Putamen (tissue), 1 donor: ENCODE data around the gene SSBP2.
A peak's percentile ranks its signal among the peaks of the same experiment; 100 is the strongest.

Experiments
- DNase-seq: peaks from one replicate; pipeline ENCODE4 v3.0.0-alpha.2; 2016; ENCODE audit warnings: low spot score

Gene SSBP2

GRCh38 chr5:81590498-81591384 lies 160.2 kb downstream of the SSBP2 start:
- DNase-seq, result no peak

DNA sequence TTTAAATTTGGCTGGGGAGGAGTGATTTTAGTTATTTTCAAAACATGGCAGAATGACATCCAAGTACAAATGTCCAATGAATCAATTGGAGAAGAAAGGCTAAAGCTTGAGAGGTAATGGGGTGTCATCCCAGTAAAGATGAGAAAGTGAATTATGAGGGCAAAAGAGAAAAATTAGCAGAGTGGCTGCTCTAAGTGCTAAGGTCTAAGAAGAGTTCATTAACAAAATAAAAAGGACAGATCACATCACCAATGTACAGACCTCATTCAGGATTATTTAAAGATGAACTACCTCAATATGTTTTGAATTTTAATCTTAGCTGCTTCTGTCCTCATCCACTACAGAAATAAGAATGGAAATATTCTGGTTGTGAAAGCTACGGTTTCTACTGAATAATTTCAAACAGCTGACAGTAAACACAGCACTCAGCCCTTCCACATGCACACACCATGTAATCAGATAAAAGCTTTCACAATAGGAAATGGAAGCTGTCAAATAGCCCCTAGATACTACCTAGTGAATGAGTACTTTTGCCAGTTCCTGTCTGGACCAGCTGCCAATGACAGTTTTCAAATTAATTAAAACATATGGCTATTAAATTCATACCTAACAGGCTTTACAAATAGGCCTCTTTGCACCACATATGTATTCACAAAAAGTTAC lies 171.5 kb downstream of the SSBP2 start:
- DNase-seq, result no peak

DNA sequence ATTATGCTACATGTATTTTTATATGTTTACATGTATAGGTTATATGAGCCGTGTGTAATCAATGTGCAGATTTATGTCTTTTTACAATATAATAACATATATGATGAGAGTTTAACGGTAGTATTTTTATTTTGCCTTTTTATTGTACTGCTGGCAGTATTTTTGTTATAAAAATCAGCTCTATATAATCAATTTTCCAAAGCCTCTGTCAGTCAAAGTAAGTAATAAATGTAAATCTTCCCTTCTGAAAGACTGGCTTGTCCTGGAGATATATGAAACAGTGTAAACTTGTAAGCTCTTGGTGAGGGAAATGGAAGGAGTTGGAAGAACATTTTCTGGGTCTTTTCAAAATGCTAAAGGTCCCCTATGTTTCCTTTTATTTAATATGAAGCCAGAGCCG lies 173.8 kb downstream of the SSBP2 start:
- no peak for DNase-seq

DNA sequence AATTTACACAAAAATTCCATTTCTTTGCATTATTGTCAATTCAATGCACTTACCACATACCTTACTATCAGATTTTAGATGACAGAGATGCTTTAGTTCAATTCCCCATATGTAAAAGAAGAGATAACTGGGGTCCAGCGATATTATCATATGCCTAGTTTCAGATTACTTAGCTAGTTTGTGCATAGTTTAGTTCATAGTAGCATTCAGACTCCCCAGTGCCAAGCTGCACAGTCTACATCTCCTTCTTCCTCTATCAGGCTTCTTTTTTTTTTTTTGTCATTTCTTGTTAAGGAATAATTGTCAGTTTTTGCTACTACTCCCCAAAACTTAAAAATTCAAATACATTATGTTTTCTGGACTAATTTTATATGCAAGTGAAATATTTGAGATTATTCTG lies 175.0 kb downstream of the SSBP2 start:
- DNase-seq, result no peak

- no peak for DNase-seq
These were observed 178.7 kb downstream of the SSBP2 start for GRCh38 chr5:81572201-81572600.

DNA sequence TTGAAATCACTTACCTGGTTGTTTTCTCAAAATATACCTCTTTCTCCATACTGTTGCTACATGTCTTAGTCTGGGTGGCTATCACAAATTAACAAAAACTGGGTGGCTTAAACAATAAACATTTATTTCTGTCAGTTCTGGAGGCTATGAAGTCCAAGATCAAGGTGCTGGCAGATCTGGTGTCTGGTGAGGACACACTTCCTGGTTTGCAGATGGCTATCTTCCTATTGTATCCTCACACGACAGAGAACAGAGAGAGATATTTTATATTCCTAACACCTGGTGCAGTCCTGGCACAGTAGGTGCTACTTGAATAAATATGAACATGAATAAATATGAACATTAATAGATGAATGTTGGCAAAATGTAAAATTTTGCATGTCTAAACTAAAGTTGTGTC lies 192.7 kb downstream of the SSBP2 start:
- no peak for DNase-seq

DNA sequence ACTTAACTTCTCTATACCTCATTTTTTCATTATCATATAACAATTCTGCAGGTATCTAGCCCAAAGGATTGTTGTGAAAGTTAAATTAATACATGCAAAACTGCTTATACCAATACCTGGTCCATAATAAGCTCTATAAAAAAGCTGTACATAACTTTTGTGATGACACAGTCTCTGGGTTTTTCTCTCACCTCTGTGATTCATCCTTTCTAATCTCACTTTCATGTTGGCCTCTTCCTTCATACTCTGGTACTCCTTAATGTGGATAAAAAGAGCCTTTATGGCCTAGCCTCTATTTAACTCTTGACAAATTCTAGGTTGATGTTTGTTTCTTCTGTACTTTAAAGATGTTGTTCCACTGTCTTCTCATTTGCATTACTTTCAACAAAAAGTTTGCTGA lies 194.1 kb downstream of the SSBP2 start:
- DNase-seq, result no peak

DNA sequence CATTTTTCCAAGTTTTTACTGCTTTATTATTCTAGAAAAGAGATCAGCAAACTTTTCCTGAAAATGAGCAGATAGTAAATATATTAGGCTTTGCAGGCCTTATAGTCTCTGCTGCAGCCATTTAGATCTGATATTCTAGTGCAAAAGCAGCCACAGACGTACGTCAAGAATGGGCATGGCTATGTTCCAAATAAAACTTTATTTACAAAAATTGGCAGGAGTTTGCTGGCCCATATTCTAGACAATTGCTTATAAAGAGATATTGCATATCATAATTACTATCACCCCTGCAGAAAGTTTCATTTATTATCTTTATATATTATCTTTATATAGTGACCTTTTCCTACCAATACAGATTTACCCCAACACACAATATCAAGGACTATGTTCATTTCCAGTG lies 195.0 kb downstream of the SSBP2 start:
- DNase-seq, result no peak

GRCh38 chr5:81554647-81555046 lies 196.2 kb downstream of the SSBP2 start:
- DNase-seq, result no peak

- no peak for DNase-seq
These were observed 197.2 kb downstream of the SSBP2 start for GRCh38 chr5:81553567-81554212.

DNA sequence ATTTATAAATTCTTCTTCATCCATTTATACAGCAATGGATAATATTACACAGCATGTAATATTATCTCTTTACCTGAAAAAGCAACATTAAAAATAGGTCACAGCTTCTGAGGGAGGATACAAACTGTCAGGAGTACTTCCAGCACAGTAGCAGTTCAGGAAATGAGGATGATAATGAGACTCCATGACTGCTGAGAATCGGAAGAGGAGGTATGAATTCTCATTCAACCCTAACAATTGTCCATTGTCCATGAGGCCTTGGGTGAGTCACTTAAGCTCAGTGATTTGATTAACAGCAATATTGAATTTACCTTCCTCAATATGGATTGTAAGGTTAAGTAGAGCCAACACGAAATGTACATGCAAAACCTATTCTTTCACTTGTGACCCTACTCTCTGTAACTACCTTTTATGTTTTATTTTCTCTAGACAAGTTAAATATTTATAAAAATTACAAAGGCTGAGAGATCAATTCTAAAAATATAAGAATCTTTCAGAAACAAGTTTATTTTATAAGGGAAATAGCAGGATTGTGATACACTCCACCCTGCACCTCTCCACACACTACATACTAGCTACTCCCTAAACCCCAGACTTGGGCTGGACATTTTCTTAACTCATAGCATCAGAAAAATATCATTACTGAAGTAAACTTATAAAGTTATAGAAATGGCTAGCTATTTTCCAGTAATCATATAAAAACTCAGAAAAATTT lies 197.9 kb downstream of the SSBP2 start:
- peak; percentile 39 for DNase-seq

GRCh38 chr5:81549123-81549522 lies 201.8 kb downstream of the SSBP2 start:
- no peak for DNase-seq

DNA sequence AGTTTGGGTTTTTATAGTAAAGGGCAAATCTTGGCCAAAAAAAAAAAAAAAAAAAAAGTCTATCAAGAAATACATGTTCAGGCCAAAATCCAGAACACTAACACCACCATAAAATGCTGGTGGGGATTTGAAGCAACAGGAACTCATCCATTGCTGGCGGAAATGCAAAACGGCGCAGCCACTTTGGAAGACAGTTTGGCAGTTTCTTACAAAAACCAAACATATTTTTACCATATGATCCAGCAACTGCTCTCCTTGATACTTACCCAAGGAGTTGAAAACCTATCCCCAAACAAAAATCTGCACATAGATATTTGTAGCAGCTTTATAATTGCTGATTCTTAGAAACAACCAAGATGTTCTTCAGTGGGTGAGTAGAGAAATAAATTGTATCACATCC lies 203.9 kb downstream of the SSBP2 start:
- DNase-seq, result no peak

- DNase-seq, result no peak
These were observed 205.0 kb downstream of the SSBP2 start for GRCh38 chr5:81545911-81546310.

DNA sequence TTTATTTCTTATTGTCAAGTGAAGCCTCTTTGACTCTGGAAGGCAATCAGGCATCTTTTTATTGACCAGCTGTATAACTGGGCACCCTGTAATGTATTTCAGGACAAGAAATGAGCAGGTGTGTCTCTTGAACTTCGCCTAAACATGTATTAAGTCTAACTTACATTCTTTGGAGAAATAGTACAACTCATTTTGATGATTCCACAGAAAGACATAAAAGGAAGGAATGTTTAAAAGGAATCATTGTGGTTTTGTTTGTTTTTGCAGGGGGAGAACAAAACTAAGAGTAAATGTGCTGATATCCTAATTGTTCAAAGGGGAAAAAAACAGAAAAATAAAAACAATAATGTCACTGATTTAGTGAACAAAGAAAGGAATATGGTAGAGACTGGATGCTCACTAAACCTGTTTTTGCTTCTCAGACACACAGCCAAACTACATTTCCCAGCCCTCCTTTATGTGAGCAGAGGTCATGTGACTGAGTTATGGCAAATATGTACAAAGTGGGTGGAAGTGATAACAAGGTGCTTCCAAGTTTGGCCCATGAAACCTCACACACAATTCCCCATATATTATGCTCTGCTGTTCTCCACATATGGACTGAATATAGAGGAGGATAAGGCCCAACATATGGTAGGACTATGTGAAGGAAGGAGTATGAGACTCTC lies 206.4 kb downstream of the SSBP2 start:
- no peak for DNase-seq

GRCh38 chr5:81542242-81542641 lies 208.7 kb downstream of the SSBP2 start:
- no peak for DNase-seq

- no peak for DNase-seq
These were observed 212.9 kb downstream of the SSBP2 start for GRCh38 chr5:81537905-81538547.

- no peak for DNase-seq
These were observed 216.5 kb downstream of the SSBP2 start for GRCh38 chr5:81534441-81534840.

GRCh38 chr5:81533629-81534405 lies 217.1 kb downstream of the SSBP2 start:
- no peak for DNase-seq

GRCh38 chr5:81530919-81531318 lies 220.0 kb downstream of the SSBP2 start:
- no peak for DNase-seq

DNA sequence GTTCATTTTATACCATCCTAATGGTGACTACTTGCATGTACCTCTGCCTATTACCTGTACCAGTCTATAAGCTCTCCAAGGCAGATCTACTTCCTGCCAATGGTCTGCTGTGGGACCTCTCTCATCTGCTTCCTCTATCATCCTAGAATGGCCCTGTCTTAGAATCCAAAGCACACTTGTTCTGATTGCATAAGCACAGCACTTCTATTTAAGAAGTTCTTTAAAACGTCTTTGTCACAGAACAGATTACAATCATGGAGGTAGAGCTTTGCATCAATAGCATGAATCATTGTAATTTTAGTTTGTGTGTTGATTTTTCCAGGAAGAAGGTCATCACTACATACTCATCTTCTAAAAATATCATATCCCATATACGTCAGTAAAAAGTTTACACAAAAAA lies 225.2 kb downstream of the SSBP2 start:
- DNase-seq, result no peak
